ENCODE results near the gene TMED3.

GRCh38 chr15:79315623-79316328 is 4.9 kb downstream of the TMED3 start:
- no peak for TF ChIP-seq GLIS3 (CRISPR knock-in tag; IDR thresholded peaks at IDR 0.05)
- no peak for TF ChIP-seq CREB5 (CRISPR knock-in tag; IDR thresholded peaks at IDR 0.05; ENCODE audit: low read depth)
- TF ChIP-seq ESRRG (CRISPR knock-in tag; IDR thresholded peaks at IDR 0.05): no peak
- TF ChIP-seq PATZ1 (CRISPR knock-in tag; IDR thresholded peaks at IDR 0.05; ENCODE audit: borderline replicate concordance): no peak
- no peak for TF ChIP-seq ZFP3 (CRISPR knock-in tag; IDR thresholded peaks at IDR 0.05)

All from SK-N-SH treated with all-trans-retinoic acid at 6 μM for 48 hours (cell line).